CD14-positive monocyte (primary cell): Measurements from ENCODE around the gene KCNJ6. TPM values are rescaled to one million over a fixed set of nuclear protein-coding genes. Genes with fewer than 3 reads are reported as not detected.

Experiments used
- DNase-seq, 3 donors: peaks; one replicate each; pipeline ENCODE4 v3.0.0-alpha.2; 2011 to 2022
- H2AFZ ChIP-seq: 2 replicates; pipeline ENCODE4 v1.6.0; 2012; ENCODE audit warnings: mild to moderate bottlenecking, low read depth, low read length, inconsistent platforms; ENCODE audit not compliant: insufficient read depth, poor library complexity, severe bottlenecking
- H3K27ac ChIP-seq, 2 donors: 1 replicate in 1 of 2; 2 replicates in 1 of 2; pipeline ENCODE4 v1.5.1; 2012 to 2013; ENCODE audit warnings: low read length in 2 of 2, control low read depth in 1 of 2, inconsistent platforms in 1 of 2, low read depth in 1 of 2, mild to moderate bottlenecking in 1 of 2
- H3K27me3 ChIP-seq, 2 donors: one replicate each; pipeline versions ENCODE4 v1.6.0 to v1.6.1; 2011 to 2013; ENCODE audit warnings: low read length in 2 of 2; ENCODE audit not compliant: control insufficient read depth in 2 of 2, insufficient read depth in 2 of 2
- H3K36me3 ChIP-seq, 2 donors: replicated peaks in 1 of 2; 1 replicate in 1 of 2; 2 replicates in 1 of 2; pipeline versions ENCODE4 v1.5.1 to v1.6.1; 2012 to 2013; ENCODE audit warnings: low read length in 2 of 2, control low read depth in 1 of 2, inconsistent platforms in 1 of 2, mild to moderate bottlenecking in 1 of 2; ENCODE audit not compliant: insufficient read depth in 2 of 2, control insufficient read depth in 1 of 2
- H3K4me1 ChIP-seq, 2 donors: 1 replicate in 1 of 2; 2 replicates in 1 of 2; pipeline versions ENCODE4 v1.5.1 to v1.6.1; 2012 to 2013; ENCODE audit warnings: low read length in 2 of 2, control low read depth in 1 of 2, inconsistent platforms in 1 of 2, mild to moderate bottlenecking in 1 of 2, moderate library complexity in 1 of 2; ENCODE audit not compliant: insufficient read depth in 2 of 2, control insufficient read depth in 1 of 2
- H3K4me2 ChIP-seq: replicated peaks from 2 replicates; pipeline ENCODE3; 2012; ENCODE audit warnings: low read length, moderate library complexity, mild to moderate bottlenecking; ENCODE audit not compliant: poor library complexity, severe bottlenecking; ENCODE audit errors: extremely low read depth
- H3K4me3 ChIP-seq, 3 experiments: fragments of 200-600 bp in 1 of 3; sonication (generic) in 1 of 3; replicated peaks in 1 of 3; 1 replicate in 2 of 3; 2 replicates in 1 of 3; pipeline ENCODE4 v1.5.1; 2011 to 2013; ENCODE audit warnings: low read length in 3 of 3, mild to moderate bottlenecking in 3 of 3, control low read depth in 2 of 3, low read depth in 2 of 3, inconsistent platforms in 1 of 3, moderate library complexity in 1 of 3
- H3K79me2 ChIP-seq: 2 replicates; pipeline ENCODE4 v1.6.0; 2012; ENCODE audit warnings: mild to moderate bottlenecking, control low read depth, inconsistent platforms, low read length, moderate library complexity; ENCODE audit not compliant: insufficient read depth
- H3K9ac ChIP-seq: 2 replicates; pipeline ENCODE4 v1.6.0; 2017; ENCODE audit warnings: low read length, mild to moderate bottlenecking; ENCODE audit not compliant: insufficient read depth, poor library complexity, severe bottlenecking
- H3K9me3 ChIP-seq, 2 donors: replicated peaks in 1 of 2; 1 replicate in 1 of 2; 2 replicates in 1 of 2; pipeline versions ENCODE4 v1.5.1 to v1.6.1; 2012 to 2013; ENCODE audit warnings: low read length in 2 of 2, control low read depth in 1 of 2; ENCODE audit not compliant: control insufficient read depth in 1 of 2, insufficient read depth in 1 of 2
- H4K20me1 ChIP-seq: 2 replicates; pipeline ENCODE4 v1.6.0; 2012; ENCODE audit warnings: mild to moderate bottlenecking, low read length, control low read depth, moderate library complexity; ENCODE audit not compliant: insufficient read depth
- H3K27ac Mint-ChIP-seq, 7 donors: one replicate each; pipeline ENCODE4 v1.8.0; 2020; ENCODE audit warnings: mild to moderate bottlenecking in 7 of 7, mixed read lengths in 7 of 7, moderate library complexity in 6 of 7, inconsistent platforms in 2 of 7
- H3K27me3 Mint-ChIP-seq, 3 donors: one replicate each; pipeline ENCODE4 v1.8.0; 2021 to 2022; ENCODE audit warnings: low read depth in 3 of 3, mild to moderate bottlenecking in 3 of 3, mixed read lengths in 3 of 3, moderate library complexity in 3 of 3, inconsistent platforms in 1 of 3
- H3K36me3 Mint-ChIP-seq, 2 donors: one replicate each; pipeline ENCODE4 v1.8.0; 2020; ENCODE audit warnings: mixed read lengths in 2 of 2, inconsistent platforms in 1 of 2, mild to moderate bottlenecking in 1 of 2
- H3K4me1 Mint-ChIP-seq: one replicate; pipeline ENCODE4 v1.8.0; 2020; ENCODE audit warnings: mild to moderate bottlenecking, mixed read lengths
- H3K4me3 Mint-ChIP-seq, 2 donors: one replicate each; pipeline ENCODE4 v1.8.0; 2020; ENCODE audit warnings: mild to moderate bottlenecking in 2 of 2, mixed read lengths in 2 of 2, moderate library complexity in 1 of 2
- H3K9me3 Mint-ChIP-seq, 7 donors: one replicate each; pipeline ENCODE4 v1.8.0; 2020 to 2022; ENCODE audit warnings: mixed read lengths in 7 of 7, mild to moderate bottlenecking in 6 of 7, moderate library complexity in 6 of 7, inconsistent platforms in 2 of 7
- CTCF ChIP-seq: fragments of 200-600 bp; IDR thresholded peaks from one replicate; pipeline ENCODE4 v1.8.0; 2022; ENCODE audit warnings: antibody characterized with exemption, mild to moderate bottlenecking
- WGBS: methylation state at CpG from one replicate; pipeline ENCODE4 v1.1.5; 2013; ENCODE audit warnings: missing lambda C conversion rate; ENCODE audit not compliant: insufficient coverage; 5-methylcytosine and 5-hydroxymethylcytosine counted together
- intact Hi-C, 2 donors: fragments of 100-400 bp; cut with micrococcal nuclease; formaldehyde crosslinking; loops; one replicate each; pipeline versions ENCODE4 v1.15.0 to v1.15.1; 2023
- polyA plus RNA-seq, 3 donors: library from polyadenylated mRNA; depleted of rRNA in 1 of 3; unstranded in 2 of 3; stranded (reverse) in 1 of 3; fragments of 300-500 nt in 2 of 3; fragments of >200 nt in 1 of 3; fragmentation: Illumina TruSeq in 2 of 3; gene quantifications; 1 replicate in 2 of 3; 2 replicates in 1 of 3; pipeline ENCODE4 v1.2.3, GENCODE V29; 2012 to 2021

The KCNJ6 gene
- polyA plus RNA-seq, 3 donors, result not detected

- Histone ChIP-seq H3K27me3 (peaks cover 3 to 13% of the 10 kb centered on the region in 2 donors), H3K9me3 (peaks cover 0 to 2% of the 10 kb centered on the region in 2 donors), H2AFZ (no peak overlapping the region), H4K20me1 (no peaks in the 10 kb centered on the region), H3K27ac (no peak overlapping the region), H3K4me1 (no peaks in the 10 kb centered on the region), H3K4me3 (no peak overlapping the region), H3K36me3 (no peaks in the 10 kb centered on the region), H3K9ac (no peak overlapping the region), H3K79me2 (no peaks in the 10 kb centered on the region), H3K4me2 (no peak overlapping the region)
- H3K9me3 Mint-ChIP-seq, result peaks cover 2 to 15% (median 7%) of the 10 kb centered on the region in 7 donors
- H3K27me3 Mint-ChIP-seq, result peaks cover 3 to 9% (median 4%) of the 10 kb centered on the region in 3 donors
- WGBS, result no CpG with 5 or more reads among the region's 3 CpGs
- intact Hi-C loops, result no loop called here
- no peaks in the 10 kb centered on the region for H3K36me3 Mint-ChIP-seq
- no peak overlapping the region for H3K4me3 Mint-ChIP-seq
- H3K27ac Mint-ChIP-seq, result no peak overlapping the region
- TF ChIP-seq CTCF, result no peak
- DNase-seq, result no peak
- no peaks in the 10 kb centered on the region for H3K4me1 Mint-ChIP-seq
These were observed 287.9 kb downstream of the KCNJ6 start for GRCh38 chr21:37628362-37628761.

GRCh38 chr21:37627561-37627960 is 288.7 kb downstream of the KCNJ6 start:
- Mint-ChIP-seq H3K4me3 (no peak overlapping the region), H3K36me3 (no peaks in the 10 kb centered on the region), H3K4me1 (no peaks in the 10 kb centered on the region), H3K9me3 (peaks cover 2 to 15% (median 7%) of the 10 kb centered on the region in 7 donors), H3K27ac (no peak overlapping the region), H3K27me3 (peaks cover 4 to 9% (median 5%) of the 10 kb centered on the region in 3 donors)
- H3K4me3 ChIP-seq, result no peak overlapping the region
- H3K27ac ChIP-seq, result no peak overlapping the region
- no peak for DNase-seq
- H3K36me3 ChIP-seq, result no peaks in the 10 kb centered on the region
- H3K9ac ChIP-seq, result no peak overlapping the region
- no peak overlapping the region for H3K4me2 ChIP-seq
- no peaks in the 10 kb centered on the region for H4K20me1 ChIP-seq
- H3K79me2 ChIP-seq, result no peaks in the 10 kb centered on the region
- H3K9me3 ChIP-seq, result peaks cover 0 to 2% of the 10 kb centered on the region in 2 donors
- 100% methylated on average over 1 of the region's 2 CpGs for WGBS
- no peak overlapping the region for H2AFZ ChIP-seq
- no peaks in the 10 kb centered on the region for H3K4me1 ChIP-seq
- peaks cover 3 to 13% of the 10 kb centered on the region in 2 donors for H3K27me3 ChIP-seq
- no peak for TF ChIP-seq CTCF
- intact Hi-C loops, result no loop called here
